H9 (cell line): ENCODE measurements around the gene UNC79. TPM values are rescaled to one million over a fixed set of nuclear protein-coding genes. Genes with fewer than 3 reads are reported as not detected.

Experiments used
- DNase-seq: peaks from one replicate; pipeline ENCODE4 v3.0.0-alpha.2; 2017
- H2AFZ ChIP-seq: one replicate; pipeline ENCODE4 v1.6.1; 2013; ENCODE audit warnings: mild to moderate bottlenecking, low read length, control low read depth, moderate library complexity
- H2AK5ac ChIP-seq: 2 replicates; pipeline ENCODE4 v1.6.1; 2013; ENCODE audit warnings: low read length, control low read depth, mixed read lengths; ENCODE audit not compliant: insufficient read length
- H2BK120ac ChIP-seq: one replicate; pipeline ENCODE4 v1.6.1; 2013; ENCODE audit warnings: low read depth, mild to moderate bottlenecking, low read length, control low read depth, inconsistent platforms; ENCODE audit not compliant: poor library complexity, severe bottlenecking
- H2BK12ac ChIP-seq: 2 replicates; pipeline ENCODE4 v1.6.1; 2013; ENCODE audit warnings: low read length, control low read depth, mixed read lengths, low read depth; ENCODE audit not compliant: insufficient read length
- H2BK15ac ChIP-seq: 2 replicates; pipeline ENCODE4 v1.6.1; 2013; ENCODE audit warnings: low read depth, low read length, control low read depth
- H2BK20ac ChIP-seq: one replicate; pipeline ENCODE4 v1.6.1; 2013; ENCODE audit warnings: low read depth, mild to moderate bottlenecking, low read length, control low read depth, inconsistent platforms; ENCODE audit not compliant: poor library complexity, severe bottlenecking
- H2BK5ac ChIP-seq: 2 replicates; pipeline ENCODE4 v1.6.1; 2013; ENCODE audit warnings: low read length, control low read depth, mixed read lengths; ENCODE audit not compliant: insufficient read length
- H3K14ac ChIP-seq: 2 replicates; pipeline ENCODE4 v1.6.1; 2013; ENCODE audit warnings: low read length, control low read depth; ENCODE audit not compliant: insufficient read depth
- H3K18ac ChIP-seq: 2 replicates; pipeline ENCODE4 v1.6.1; 2013; ENCODE audit warnings: low read depth, mild to moderate bottlenecking, mixed read lengths, low read length, control low read depth; ENCODE audit not compliant: insufficient read length
- H3K23ac ChIP-seq: 2 replicates; pipeline ENCODE4 v1.6.1; 2013; ENCODE audit warnings: low read length, control low read depth, mixed read lengths, low read depth; ENCODE audit not compliant: insufficient read length
- H3K23me2 ChIP-seq: 2 replicates; pipeline ENCODE4 v1.6.1; 2013; ENCODE audit warnings: low read depth, mild to moderate bottlenecking, mixed read lengths, low read length, control low read depth; ENCODE audit not compliant: insufficient read length, poor library complexity, severe bottlenecking
- H3K27ac ChIP-seq: 2 replicates; pipeline ENCODE4 v1.5.1; 2013; ENCODE audit warnings: low read length, control low read depth, mixed read lengths, low read depth; ENCODE audit not compliant: insufficient read length
- H3K27me3 ChIP-seq: 2 replicates; pipeline ENCODE4 v1.6.1; 2013; ENCODE audit warnings: low read length, control low read depth, inconsistent platforms; ENCODE audit not compliant: insufficient read depth
- H3K4ac ChIP-seq: 2 replicates; pipeline ENCODE4 v1.6.1; 2013; ENCODE audit warnings: low read depth, mild to moderate bottlenecking, control low read depth, inconsistent platforms, low read length, moderate library complexity
- H3K4me1 ChIP-seq: 2 replicates; pipeline ENCODE4 v1.6.1; 2013; ENCODE audit warnings: low read length, control low read depth, inconsistent platforms; ENCODE audit not compliant: insufficient read depth
- H3K4me2 ChIP-seq: 2 replicates; pipeline ENCODE4 v1.6.1; 2013; ENCODE audit warnings: low read length, control low read depth, mixed read lengths; ENCODE audit not compliant: insufficient read length, insufficient read depth
- H3K56ac ChIP-seq: 2 replicates; pipeline ENCODE4 v1.6.1; 2013; ENCODE audit warnings: low read depth, mild to moderate bottlenecking, mixed read lengths, low read length, control low read depth; ENCODE audit not compliant: insufficient read length
- H3K79me1 ChIP-seq: 2 replicates; pipeline ENCODE4 v1.6.1; 2013; ENCODE audit warnings: low read depth, mild to moderate bottlenecking, moderate library complexity, low read length, control low read depth, inconsistent platforms; ENCODE audit not compliant: insufficient read depth, poor library complexity, severe bottlenecking
- H3K79me2 ChIP-seq: 2 replicates; pipeline ENCODE4 v1.6.1; 2013; ENCODE audit warnings: low read length, control low read depth, inconsistent platforms; ENCODE audit not compliant: insufficient read depth
- H3K9ac ChIP-seq: 2 replicates; pipeline ENCODE4 v1.6.1; 2013; ENCODE audit warnings: low read length, control low read depth, mixed read lengths; ENCODE audit not compliant: insufficient read length; ENCODE audit errors: extremely low read depth
- H3K9me3 ChIP-seq: one replicate; pipeline ENCODE4 v1.6.1; 2013; ENCODE audit warnings: low read depth, low read length, inconsistent platforms; ENCODE audit not compliant: control insufficient read depth
- H3T11ph ChIP-seq: one replicate; pipeline ENCODE4 v1.6.1; 2013; ENCODE audit warnings: mild to moderate bottlenecking, low read length, control low read depth, inconsistent platforms
- H4K20me1 ChIP-seq: one replicate; pipeline ENCODE4 v1.6.1; 2013; ENCODE audit not compliant: control insufficient read depth, insufficient read length, insufficient read depth
- H4K5ac ChIP-seq: 2 replicates; pipeline ENCODE4 v1.6.1; 2013; ENCODE audit warnings: low read depth, mild to moderate bottlenecking, mixed read lengths, low read length, control low read depth; ENCODE audit not compliant: insufficient read length
- H4K8ac ChIP-seq: replicated peaks from 2 replicates; pipeline ENCODE4 v1.6.1; 2013; ENCODE audit warnings: low read length, control low read depth, mixed read lengths, low read depth; ENCODE audit not compliant: insufficient read length
- H4K91ac ChIP-seq: 2 replicates; pipeline ENCODE4 v1.6.1; 2013; ENCODE audit warnings: low read depth, mild to moderate bottlenecking, moderate library complexity, mixed read lengths, low read length, control low read depth; ENCODE audit not compliant: insufficient read length
- H3K27ac Mint-ChIP-seq, 3 experiments: 2 replicates in 2 of 3; 3 replicates in 1 of 3; pipeline ENCODE4 v1.8.0; 2020 to 2021; ENCODE audit warnings: mixed read lengths in 3 of 3, mild to moderate bottlenecking in 1 of 3, moderate library complexity in 1 of 3
- H3K27me3 Mint-ChIP-seq: 2 replicates; pipeline ENCODE4 v1.8.0; 2021; ENCODE audit warnings: low read depth, mild to moderate bottlenecking, moderate library complexity, mixed read lengths
- H3K36me3 Mint-ChIP-seq, 3 experiments: 2 replicates in 2 of 3; 3 replicates in 1 of 3; pipeline ENCODE4 v1.8.0; 2020 to 2021; ENCODE audit warnings: low read depth in 3 of 3, mixed read lengths in 3 of 3; ENCODE audit not compliant: insufficient read depth in 1 of 3
- H3K4me1 Mint-ChIP-seq, 2 experiments: 2 replicates each; pipeline ENCODE4 v1.8.0; 2020; ENCODE audit warnings: mixed read lengths in 2 of 2
- H3K4me3 Mint-ChIP-seq, 2 experiments: 2 replicates in 1 of 2; 3 replicates in 1 of 2; pipeline ENCODE4 v1.8.0; 2020 to 2021; ENCODE audit warnings: mild to moderate bottlenecking in 2 of 2, mixed read lengths in 2 of 2, moderate library complexity in 1 of 2
- H3K9me3 Mint-ChIP-seq, 2 experiments: 2 replicates in 1 of 2; 3 replicates in 1 of 2; pipeline ENCODE4 v1.8.0; 2020; ENCODE audit warnings: mild to moderate bottlenecking in 2 of 2, mixed read lengths in 2 of 2, moderate library complexity in 1 of 2
- CTCF ChIP-seq: fragments of 200-600 bp; sonication (generic); conservative IDR thresholded peaks from 3 replicates; pipeline ENCODE4 v1.8.0; 2021; ENCODE audit warnings: antibody characterized with exemption, mild to moderate bottlenecking
- total RNA-seq: library from RNA; stranded (reverse); gene quantifications from 2 replicates; pipeline ENCODE4 v1.2.1, GENCODE V29; 2021

Gene UNC79
- total RNA-seq, 1 experiment from 2014 or later, result 3.0 TPM

GRCh38 chr14:93665169-93665568 is 234.4 kb downstream of the UNC79 start:
- Mint-ChIP-seq H3K27me3 (no peaks in the 10 kb centered on the region), H3K9me3 (peaks cover 27 to 28% of the 10 kb centered on the region in 2 experiments), H3K4me3 (no peak overlapping the region), H3K36me3 (peaks cover 25 to 37% (median 28%) of the 10 kb centered on the region in 3 experiments), H3K27ac (no peak overlapping the region), H3K4me1 (no peaks in the 10 kb centered on the region)
- H3K27me3 ChIP-seq, result no peaks in the 10 kb centered on the region
- H3K9me3 ChIP-seq, result no peaks in the 10 kb centered on the region
- H3T11ph ChIP-seq, result no peak overlapping the region
- DNase-seq, result no peak
- H4K5ac ChIP-seq, result no peak overlapping the region
- no peak overlapping the region for H2AK5ac ChIP-seq
- no peak for TF ChIP-seq CTCF
- no peak overlapping the region for H2BK20ac ChIP-seq
- H2BK12ac ChIP-seq, result no peak overlapping the region
- H4K20me1 ChIP-seq, result no peaks in the 10 kb centered on the region
- H3K9ac ChIP-seq, result no peak overlapping the region
- no peak overlapping the region for H4K91ac ChIP-seq
- no peak overlapping the region for H3K4ac ChIP-seq
- no peaks in the 10 kb centered on the region for H3K23me2 ChIP-seq
- H3K4me1 ChIP-seq, result no peaks in the 10 kb centered on the region
- no peak overlapping the region for H4K8ac ChIP-seq
- no peaks in the 10 kb centered on the region for H3K79me2 ChIP-seq
- no peak overlapping the region for H3K4me2 ChIP-seq
- H3K56ac ChIP-seq, result no peak overlapping the region
- no peak overlapping the region for H2BK120ac ChIP-seq
- H2BK15ac ChIP-seq, result no peak overlapping the region
- no peak overlapping the region for H3K23ac ChIP-seq
- no peak overlapping the region for H3K14ac ChIP-seq
- no peak overlapping the region for H2AFZ ChIP-seq
- no peak overlapping the region for H3K18ac ChIP-seq
- H2BK5ac ChIP-seq, result no peak overlapping the region
- no peaks in the 10 kb centered on the region for H3K79me1 ChIP-seq
- H3K27ac ChIP-seq, result no peak overlapping the region
